HFF-Myc (cell line): ENCODE results near the gene VEGFC.

Experiments used
- DNase-seq: peaks from one replicate; pipeline ENCODE4 v3.0.0-alpha.2; 2011; ENCODE audit warnings: low read depth; ENCODE audit errors: extremely low read depth
- H3K4me3 ChIP-seq: replicated peaks from 2 replicates; pipeline ENCODE4 v1.5.1; 2011; ENCODE audit warnings: low read depth, mild to moderate bottlenecking, control low read depth, low read length
- TF ChIP-seq, protein P1 (sequence below): IDR thresholded peaks from 2 replicates; pipeline ENCODE4 v1.5.1; 2012; ENCODE audit warnings: mild to moderate bottlenecking, low read depth, low read length, control low read depth; ENCODE audit errors: missing control alignments

The VEGFC gene

DNA sequence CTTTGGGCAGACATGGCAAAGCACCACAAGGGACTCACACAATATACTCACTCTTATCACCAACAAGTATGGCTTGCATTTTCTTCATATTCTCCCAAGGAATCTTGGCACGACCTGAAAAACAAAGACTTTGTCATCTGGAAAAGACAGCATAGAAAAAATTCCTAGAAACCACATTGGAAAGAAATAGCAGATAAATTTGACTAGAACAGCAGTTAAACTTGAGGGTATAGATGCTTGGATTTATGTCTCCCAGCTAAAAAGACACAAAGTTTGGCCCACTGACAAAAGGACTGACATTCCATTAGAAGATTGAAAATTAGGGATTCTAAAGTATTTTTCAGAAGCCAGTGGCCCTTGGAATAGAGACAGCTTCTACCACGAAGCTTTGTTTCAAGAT, 6.9 kb upstream of the VEGFC start:
- no peak for DNase-seq
- TF ChIP-seq, protein P1, sequence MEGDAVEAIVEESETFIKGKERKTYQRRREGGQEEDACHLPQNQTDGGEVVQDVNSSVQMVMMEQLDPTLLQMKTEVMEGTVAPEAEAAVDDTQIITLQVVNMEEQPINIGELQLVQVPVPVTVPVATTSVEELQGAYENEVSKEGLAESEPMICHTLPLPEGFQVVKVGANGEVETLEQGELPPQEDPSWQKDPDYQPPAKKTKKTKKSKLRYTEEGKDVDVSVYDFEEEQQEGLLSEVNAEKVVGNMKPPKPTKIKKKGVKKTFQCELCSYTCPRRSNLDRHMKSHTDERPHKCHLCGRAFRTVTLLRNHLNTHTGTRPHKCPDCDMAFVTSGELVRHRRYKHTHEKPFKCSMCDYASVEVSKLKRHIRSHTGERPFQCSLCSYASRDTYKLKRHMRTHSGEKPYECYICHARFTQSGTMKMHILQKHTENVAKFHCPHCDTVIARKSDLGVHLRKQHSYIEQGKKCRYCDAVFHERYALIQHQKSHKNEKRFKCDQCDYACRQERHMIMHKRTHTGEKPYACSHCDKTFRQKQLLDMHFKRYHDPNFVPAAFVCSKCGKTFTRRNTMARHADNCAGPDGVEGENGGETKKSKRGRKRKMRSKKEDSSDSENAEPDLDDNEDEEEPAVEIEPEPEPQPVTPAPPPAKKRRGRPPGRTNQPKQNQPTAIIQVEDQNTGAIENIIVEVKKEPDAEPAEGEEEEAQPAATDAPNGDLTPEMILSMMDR: no peak
- no peak overlapping the region for H3K4me3 ChIP-seq

DNA sequence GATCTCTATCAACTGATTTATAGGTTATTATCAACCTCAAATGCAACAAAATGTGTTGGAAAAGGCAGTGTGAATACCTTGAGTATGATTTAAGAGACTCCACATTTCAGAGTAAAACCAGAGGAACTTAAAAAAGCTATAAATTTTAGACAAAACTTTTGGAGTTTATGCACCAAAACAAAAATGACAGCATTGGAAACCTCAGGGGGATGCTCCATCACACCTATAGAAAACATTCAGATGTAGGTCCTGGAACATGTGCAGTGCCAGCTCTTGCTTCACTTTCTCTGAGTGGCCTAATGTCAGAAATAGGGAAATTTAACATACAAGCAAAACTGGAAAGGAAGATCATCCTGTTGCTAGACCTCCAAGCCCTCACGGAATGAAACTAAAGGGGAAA, 5.8 kb upstream of the VEGFC start:
- DNase-seq: no peak
- H3K4me3 ChIP-seq: no peak overlapping the region
- TF ChIP-seq, protein P1: no peak

DNA sequence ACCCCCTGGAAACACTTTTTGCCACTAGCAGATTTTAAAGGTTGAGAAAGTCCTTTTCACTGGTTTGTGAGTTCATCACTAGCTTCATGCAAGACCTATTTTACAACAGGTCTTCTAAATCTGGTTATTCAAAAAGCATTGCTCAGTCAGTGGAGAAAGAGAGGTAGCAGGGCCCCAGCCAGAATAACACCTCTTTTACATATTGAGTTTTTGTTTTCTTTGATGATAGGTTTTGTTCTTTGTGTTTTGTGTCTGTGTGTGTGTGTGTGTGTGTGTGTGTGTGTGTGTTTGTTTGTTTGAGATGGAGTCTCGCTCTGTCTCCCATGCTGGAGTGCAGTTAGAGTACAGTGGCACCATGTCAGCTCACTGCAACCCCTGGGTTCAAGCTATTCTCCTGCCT, 2.7 kb upstream of the VEGFC start:
- DNase-seq: no peak
- H3K4me3 ChIP-seq: no peak overlapping the region
- TF ChIP-seq, protein P1: no peak

DNA sequence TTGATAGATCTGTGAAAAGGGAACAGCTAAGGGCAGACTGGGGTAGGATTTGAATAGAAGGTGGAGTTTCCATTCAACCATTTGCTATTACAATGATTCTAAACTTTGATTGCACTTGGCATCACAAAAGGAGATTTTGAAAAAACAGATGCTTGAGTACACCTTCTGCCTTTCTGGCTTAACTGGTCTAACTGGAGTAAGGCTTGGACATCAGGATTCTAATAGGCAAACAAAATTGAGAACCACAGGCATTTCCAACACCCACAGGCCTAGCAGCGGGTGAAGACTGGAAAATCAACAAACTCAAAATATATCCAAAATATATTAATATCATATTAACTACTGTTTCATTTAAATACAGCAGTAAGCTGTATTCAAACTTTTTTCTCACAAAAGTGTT, 1.9 kb upstream of the VEGFC start:
- no peak overlapping the region for H3K4me3 ChIP-seq

DNA sequence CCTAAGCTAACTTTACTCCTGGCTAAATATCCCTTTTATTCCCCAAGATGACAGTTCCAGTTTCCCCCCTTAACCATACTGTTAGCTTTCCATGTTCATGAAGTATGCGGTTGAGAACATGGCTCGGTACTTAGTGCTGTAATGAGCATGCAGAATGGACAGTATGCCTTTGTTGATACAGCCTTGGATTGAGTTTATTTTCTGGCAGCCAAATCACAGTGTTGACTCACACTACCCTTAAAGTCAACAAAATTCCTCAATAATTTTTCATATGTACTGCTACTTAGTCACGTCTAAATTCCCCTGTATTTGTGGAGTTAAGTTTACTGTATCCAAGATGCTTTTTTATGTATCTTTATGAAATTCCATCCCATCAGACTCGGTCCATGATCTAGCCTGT, 1.4 kb upstream of the VEGFC start:
- DNase-seq: peak; percentile 83
- H3K4me3 ChIP-seq: no peak overlapping the region
- TF ChIP-seq, protein P1: no peak

More for the DNA sequence above, 1.9 kb upstream of the VEGFC start:
- TF ChIP-seq, protein P1: no peak
- no peak for DNase-seq

DNA sequence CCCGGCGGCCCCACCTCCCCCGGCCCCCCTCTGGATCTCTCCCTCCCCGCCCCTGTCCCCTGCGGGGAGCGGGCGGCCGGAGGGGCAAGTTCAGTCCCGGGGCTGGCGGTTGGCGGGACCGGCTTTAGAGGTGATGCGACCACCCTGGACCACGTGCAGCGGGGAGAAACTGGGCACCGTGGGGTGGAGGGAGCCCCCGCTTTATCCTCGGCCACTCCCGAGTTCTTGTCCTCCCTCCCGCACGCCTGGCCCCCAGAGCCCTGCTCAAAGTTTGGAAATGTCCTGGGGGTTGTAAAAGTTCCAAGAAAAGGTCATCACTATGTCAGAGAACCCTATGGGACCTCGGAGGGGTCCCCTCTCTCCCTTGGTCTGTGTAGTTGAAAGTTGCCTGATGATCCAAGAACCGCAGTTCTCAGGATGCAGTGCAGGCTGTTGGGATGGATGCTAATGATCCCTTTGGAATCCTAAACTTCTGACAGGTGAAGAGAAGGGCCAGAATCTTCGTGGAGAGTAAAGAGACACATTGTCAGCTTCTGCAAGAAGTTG, 411 bp upstream of the VEGFC start:
- no peak for DNase-seq
- TF ChIP-seq, protein P1: no peak
- H3K4me3 ChIP-seq: peak overlapping the region; percentile 70
